D721Med (cell line): Measurements from ENCODE around the gene PAQR5.

Source experiments
- DNase-seq: peaks from one replicate; pipeline ENCODE4 v3.0.0; 2011; ENCODE audit warnings: low spot score; ENCODE audit not compliant: insufficient read length
- FAIRE-seq: peaks from 2 replicates; lab custom pipeline; 2011; peaks lifted over from hg19 to GRCh38; lab: Jason Lieb, UNC
- TF ChIP-seq, protein P1 (sequence below): IDR thresholded peaks from 2 replicates; pipeline ENCODE4 v1.5.1; 2012; ENCODE audit warnings: mild to moderate bottlenecking, control low read depth; ENCODE audit not compliant: insufficient read depth; ENCODE audit errors: missing control alignments

Gene PAQR5

DNA sequence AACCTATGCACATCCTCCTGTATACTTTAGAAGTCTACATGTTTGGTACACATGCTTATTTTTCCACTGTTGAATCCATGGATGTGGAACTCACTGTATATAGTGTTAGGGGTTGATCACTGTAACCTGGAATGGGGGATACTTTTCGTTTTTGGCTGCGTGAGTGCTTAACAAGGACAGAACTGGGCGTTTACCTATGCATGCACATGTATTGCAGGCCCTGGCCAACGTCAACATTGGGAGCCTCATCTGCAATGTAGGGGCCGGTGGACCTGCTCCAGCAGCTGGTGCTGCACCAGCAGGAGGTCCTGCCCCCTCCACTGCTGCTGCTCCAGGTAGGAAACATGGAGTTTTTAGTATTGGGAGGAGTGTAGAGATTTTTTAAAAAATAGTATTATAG, 156.2 kb downstream of the PAQR5 start:
- DNase-seq (no peak), FAIRE-seq (no peak)
- TF ChIP-seq, protein P1, sequence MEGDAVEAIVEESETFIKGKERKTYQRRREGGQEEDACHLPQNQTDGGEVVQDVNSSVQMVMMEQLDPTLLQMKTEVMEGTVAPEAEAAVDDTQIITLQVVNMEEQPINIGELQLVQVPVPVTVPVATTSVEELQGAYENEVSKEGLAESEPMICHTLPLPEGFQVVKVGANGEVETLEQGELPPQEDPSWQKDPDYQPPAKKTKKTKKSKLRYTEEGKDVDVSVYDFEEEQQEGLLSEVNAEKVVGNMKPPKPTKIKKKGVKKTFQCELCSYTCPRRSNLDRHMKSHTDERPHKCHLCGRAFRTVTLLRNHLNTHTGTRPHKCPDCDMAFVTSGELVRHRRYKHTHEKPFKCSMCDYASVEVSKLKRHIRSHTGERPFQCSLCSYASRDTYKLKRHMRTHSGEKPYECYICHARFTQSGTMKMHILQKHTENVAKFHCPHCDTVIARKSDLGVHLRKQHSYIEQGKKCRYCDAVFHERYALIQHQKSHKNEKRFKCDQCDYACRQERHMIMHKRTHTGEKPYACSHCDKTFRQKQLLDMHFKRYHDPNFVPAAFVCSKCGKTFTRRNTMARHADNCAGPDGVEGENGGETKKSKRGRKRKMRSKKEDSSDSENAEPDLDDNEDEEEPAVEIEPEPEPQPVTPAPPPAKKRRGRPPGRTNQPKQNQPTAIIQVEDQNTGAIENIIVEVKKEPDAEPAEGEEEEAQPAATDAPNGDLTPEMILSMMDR: no peak

DNA sequence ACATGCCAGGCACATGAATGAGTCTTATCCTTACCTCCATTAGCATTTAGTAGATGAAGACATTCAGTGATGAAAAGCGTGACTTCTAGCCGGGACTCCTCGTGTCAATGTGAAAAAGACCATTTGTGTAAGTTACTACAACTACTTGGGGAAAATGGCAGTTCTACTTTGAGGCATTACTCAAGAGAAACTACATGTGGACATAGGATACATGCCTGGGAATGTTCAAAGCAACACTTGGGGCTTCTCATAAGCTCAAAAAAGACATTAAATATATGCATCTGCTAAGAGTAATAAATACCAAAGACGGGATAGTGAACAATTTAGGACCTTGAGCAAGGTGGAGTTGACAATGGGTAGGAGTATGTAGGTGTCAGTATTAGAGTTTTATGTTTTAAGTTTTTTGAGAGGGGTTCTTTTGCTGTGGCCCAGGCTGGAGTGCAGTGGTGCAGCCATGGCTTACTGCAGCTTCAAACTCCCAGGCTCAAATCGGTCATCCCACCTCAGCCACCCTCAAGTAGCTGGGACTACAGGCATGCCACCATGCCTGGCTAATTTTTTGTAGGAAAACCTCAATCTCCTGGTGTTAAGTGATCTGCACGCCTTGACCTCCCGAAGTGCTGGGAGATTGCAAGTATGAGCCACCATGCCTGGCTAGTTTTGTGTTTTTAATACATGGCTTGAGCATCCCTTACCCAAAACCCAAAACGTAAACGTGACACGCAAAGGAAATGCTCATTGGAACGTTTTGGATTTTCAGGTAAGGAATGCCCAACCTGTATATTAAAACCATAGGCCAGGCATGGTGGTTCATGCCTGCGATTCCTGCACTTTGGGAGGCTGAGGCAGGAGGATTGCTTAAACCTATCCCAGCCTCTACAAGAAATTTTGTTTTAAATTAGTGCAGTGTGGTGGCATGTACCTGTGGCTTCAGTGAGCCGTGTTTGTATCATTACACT, 157.8 kb downstream of the PAQR5 start:
- FAIRE-seq (no peak), DNase-seq (no peak)
- TF ChIP-seq, protein P1: no peak
